ENCODE measurements around the gene REXO4. TPM values are rescaled to one million over a fixed set of nuclear protein-coding genes. Genes with fewer than 3 reads are reported as not detected.

The REXO4 gene
- total RNA-seq, 1 donor from 2014 or later: 20.1 TPM

- DNase-seq (ENCODE audit: low read depth, low spot score): no peak
These were observed 31.9 kb upstream of the REXO4 start for GRCh38 chr9:133449760-133450159.

GRCh38 chr9:133448487-133448972 lies 30.7 kb upstream of the REXO4 start:
- DNase-seq (ENCODE audit: low read depth, low spot score): no peak

DNA sequence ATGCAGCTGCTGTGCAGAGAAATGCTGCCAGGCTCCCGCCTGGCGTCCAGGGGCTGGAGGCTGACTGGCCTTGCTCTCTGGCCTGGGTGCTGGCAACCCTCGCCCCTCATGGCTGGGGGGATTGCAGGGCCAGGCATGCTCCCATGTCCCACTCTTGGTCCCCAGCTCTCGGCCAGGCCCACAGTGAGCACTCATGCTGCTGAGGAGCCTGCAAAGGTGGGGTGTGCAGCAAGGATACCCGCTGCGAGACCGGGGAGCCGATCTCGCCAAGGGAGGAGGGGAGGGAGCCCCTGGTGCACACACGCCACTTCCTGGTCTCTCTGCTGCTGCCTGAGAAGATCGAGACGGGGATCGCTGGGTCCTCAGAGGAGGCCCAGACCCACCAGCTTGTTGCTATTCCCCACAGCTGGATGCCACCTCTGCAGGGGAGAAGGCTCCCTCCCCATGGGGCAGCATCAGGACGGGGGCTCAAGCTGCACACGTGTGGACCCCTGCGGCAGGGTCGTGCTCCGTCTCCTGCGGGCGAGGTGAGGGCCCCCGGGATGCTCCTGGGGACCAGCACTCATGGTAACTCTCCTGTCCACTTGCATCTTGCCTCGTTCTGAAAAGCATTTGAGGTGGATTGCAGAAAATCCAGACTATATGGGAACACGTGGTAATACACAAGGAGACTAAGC lies 27.6 kb upstream of the REXO4 start:
- no peak for DNase-seq (ENCODE audit: low read depth, low spot score)

- DNase-seq (ENCODE audit: low read depth, low spot score): no peak
These were observed 26.2 kb upstream of the REXO4 start for GRCh38 chr9:133443982-133444381.

- DNase-seq (ENCODE audit: low read depth, low spot score): no peak
These were observed 25.4 kb upstream of the REXO4 start for GRCh38 chr9:133443248-133443647.

DNA sequence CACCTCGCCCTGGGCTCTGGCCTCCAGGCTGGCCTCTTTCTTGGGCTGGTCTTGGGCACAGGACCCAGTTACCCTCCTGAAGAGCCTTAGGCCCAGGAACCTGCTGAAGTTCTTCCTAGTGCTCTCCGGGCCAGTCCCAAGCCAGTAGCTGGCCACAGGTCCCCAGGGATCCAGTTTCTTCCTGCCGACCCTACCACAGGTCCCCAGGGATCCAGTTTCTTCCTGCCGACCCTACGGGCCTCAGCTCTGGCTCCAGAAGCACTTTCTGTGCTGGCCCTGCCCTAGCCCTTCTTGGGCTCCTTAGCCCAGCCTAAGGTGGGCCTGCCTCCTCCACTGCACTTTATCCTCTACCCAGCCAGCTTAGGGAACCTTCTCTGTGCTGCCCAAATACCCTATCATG lies 23.8 kb upstream of the REXO4 start:
- DNase-seq (ENCODE audit: low read depth, low spot score): no peak

- no peak for DNase-seq (ENCODE audit: low read depth, low spot score)
These were observed 23.1 kb upstream of the REXO4 start for GRCh38 chr9:133440874-133441273.

GRCh38 chr9:133439337-133439736 lies 21.5 kb upstream of the REXO4 start:
- no peak for DNase-seq (ENCODE audit: low read depth, low spot score)

GRCh38 chr9:133437753-133438531 lies 20.1 kb upstream of the REXO4 start:
- DNase-seq (ENCODE audit: low read depth, low spot score): no peak

DNA sequence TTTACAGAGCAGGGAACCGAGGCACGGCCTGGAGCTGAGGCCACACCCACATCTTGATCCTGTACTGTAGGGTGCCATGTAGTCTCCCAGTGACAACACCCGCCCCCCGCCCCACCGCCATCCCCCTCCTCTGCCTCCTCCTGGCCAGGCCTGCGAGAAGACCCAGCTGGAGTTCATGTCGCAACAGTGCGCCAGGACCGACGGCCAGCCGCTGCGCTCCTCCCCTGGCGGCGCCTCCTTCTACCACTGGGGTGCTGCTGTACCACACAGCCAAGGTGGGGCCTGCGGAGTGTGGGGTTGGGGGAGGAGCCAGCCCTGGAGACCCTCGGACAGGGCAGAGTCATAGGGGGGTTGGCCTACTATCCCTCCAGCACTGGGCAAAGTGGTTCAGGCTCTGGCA lies 18.9 kb upstream of the REXO4 start:
- DNase-seq (ENCODE audit: low read depth, low spot score): no peak

DNA sequence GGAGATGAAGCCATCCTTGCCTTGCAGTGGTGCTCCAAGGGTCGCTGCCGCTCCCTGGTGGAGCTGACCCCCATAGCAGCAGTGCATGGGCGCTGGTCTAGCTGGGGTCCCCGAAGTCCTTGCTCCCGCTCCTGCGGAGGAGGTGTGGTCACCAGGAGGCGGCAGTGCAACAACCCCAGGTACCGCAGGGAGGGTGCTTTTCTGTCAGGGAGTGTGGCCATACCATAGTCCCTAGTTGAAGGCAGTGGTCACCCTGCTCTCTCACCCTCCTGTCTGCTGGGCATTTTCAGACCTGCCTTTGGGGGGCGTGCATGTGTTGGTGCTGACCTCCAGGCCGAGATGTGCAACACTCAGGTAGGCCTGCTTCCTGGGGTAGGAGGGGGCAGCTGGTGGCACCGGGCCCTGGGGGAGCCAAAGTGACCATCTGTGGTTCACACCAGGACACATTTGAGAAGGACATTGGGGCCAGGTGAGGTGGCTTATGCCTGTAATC lies 15.6 kb upstream of the REXO4 start:
- no peak for DNase-seq (ENCODE audit: low read depth, low spot score)

DNA sequence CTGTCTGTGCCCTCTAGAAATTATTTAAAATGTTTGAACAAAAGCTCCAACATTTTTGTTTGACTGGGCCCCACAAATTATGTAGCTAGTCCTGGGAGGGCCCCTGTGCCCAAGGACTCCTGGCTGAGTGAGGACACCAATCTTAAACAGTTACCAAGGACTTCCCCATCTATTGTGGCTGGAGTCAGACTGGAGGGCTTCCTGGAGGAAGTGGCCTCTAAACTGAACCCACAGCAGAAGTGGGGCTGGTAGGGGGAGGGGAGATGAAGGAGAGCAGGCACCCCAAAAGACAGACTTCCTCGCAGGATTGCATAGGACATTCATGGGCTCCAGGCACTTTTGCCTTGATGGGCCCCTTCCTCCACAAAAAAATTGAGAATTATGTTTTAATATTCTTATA lies 12.4 kb upstream of the REXO4 start:
- DNase-seq (ENCODE audit: low read depth, low spot score): no peak

DNA sequence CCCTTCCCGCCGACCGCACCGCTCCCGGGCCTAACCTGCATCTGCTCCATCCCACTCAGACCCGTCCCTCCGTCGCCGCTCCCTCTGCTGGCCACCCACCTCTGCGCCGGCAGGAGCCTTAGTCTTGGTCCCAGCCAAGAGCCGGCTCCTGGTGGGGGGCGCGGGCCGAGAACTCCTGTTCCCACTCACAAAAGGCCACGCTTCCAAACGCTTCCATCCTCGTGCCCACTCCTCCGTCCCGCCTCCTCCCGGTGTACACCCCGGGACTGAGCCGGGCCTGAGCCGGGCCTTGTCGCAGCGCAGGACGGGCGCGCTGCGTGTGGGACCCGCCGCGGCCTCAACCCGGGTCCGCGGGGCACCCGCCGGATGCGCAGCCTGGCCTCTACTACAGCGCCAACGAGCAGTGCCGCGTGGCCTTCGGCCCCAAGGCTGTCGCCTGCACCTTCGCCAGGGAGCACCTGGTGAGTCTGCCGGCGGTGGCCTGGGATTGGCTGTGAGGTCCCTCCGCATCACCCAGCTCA lies 11.9 kb upstream of the REXO4 start:
- DNase-seq (ENCODE audit: low read depth, low spot score): no peak

- no peak for DNase-seq (ENCODE audit: low read depth, low spot score)
These were observed 11.4 kb upstream of the REXO4 start for GRCh38 chr9:133429214-133429613.

DNA sequence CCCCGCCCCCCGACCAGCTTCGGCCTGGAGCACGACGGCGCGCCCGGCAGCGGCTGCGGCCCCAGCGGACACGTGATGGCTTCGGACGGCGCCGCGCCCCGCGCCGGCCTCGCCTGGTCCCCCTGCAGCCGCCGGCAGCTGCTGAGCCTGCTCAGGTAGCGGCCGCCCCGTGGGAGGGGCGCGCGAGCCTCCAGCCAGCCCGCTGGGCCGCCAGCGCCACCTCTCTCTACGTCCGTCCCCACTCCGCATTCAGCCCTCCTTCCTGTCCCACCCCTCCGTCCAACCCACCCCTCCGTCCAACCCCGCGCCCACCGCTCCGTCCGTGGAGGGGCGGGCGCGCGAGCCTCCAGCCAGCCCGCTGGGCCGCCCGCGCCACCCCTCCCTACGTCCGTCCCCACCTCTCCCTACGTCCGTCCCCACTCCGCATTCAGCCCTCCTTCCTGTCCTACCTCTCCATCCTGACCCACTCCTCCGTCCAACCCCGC lies 10.8 kb upstream of the REXO4 start:
- DNase-seq (ENCODE audit: low read depth, low spot score): no peak

GRCh38 chr9:133427658-133428348 lies 10.0 kb upstream of the REXO4 start:
- DNase-seq (ENCODE audit: low read depth, low spot score): no peak

- no peak for DNase-seq (ENCODE audit: low read depth, low spot score)
These were observed 8.2 kb upstream of the REXO4 start for GRCh38 chr9:133426011-133426410.

DNA sequence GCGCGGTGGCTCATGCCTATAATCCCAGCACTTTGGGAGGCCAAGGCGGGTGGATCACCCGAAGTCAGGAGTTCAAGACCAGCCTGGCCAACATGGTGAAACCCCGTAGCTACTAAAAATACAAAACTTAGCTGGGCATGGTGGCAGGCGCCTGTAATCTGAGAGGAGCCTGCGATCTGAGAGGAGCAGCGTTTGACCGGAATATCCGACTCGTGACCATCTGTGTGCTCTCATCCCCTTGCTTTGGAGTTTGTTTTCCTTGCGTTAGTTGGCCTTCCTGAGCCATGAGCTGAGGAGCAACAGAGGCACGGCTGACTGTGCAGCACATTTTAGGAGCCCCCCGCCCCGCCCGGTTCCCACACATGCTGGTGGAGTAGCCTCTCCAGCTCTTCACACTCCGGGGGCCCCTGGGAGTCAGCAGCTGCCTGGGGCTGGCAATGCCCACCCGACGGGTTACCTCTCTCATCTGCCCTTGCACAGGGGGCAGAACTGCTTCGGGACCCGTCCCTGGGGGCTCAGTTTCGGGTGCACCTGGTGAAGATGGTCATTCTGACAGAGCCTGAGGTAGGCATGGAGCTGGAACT lies 7.3 kb upstream of the REXO4 start:
- DNase-seq (ENCODE audit: low read depth, low spot score): no peak

- no peak for DNase-seq (ENCODE audit: low read depth, low spot score)
These were observed 6.4 kb upstream of the REXO4 start for GRCh38 chr9:133424187-133424586.

DNA sequence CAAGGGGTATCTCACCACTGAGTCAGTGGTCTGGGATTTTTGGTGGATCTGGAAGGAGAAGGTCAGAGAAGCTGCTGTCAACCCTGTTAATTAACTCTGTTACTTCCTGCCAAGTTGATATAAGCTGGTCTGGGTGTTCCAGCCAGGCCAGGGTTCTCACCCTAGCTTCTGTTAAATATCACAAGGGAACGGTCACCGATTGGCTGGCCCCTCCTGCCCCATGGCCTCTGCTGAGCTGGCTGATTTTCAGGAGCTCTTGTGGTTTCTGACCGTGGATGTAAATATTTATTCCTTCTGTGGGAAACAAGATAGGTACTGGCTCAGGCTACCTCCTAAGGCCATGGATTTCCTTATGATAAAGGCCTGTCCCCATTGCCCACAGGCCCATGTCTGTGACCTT lies 5.4 kb upstream of the REXO4 start:
- no peak for DNase-seq (ENCODE audit: low read depth, low spot score)

Measured in pulmonary artery endothelial cell (primary cell).